GM12864 (cell line): ENCODE results near the gene PPP1CC.

Experiments
- DNase-seq: peaks from one replicate; pipeline ENCODE4 v3.0.0-alpha.2; 2011; ENCODE audit warnings: low read depth
- H3K4me3 ChIP-seq: 2 replicates; pipeline ENCODE4 v1.5.1; 2011; ENCODE audit warnings: mild to moderate bottlenecking, low read depth, low read length, control low read depth
- TF ChIP-seq, protein P1 (sequence below): IDR thresholded peaks from 2 replicates; pipeline ENCODE4 v1.5.1; 2011; ENCODE audit warnings: low read depth, mild to moderate bottlenecking, moderate library complexity, low read length, control low read depth, inconsistent platforms; ENCODE audit errors: missing control alignments

PPP1CC gene

DNA sequence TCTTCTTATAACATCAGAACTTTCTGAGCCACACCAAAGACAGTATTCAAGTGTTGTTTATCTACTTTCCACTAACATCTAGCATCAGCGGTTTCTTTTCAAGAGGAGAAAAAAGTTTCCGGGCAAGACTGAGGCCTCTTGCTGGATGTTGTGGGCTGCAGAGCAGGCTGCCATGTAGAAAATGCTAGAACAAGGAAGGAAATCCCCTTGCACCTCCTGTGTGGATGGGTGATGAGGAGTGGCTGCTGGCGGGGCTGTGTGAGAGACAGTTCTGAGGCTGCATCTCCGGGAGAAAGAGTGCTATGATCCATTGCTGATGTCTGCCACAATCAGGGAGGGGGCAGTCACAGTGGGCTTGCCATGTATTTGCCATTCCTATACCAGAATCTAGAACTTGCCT is 37.8 kb upstream of the PPP1CC start:
- no peak overlapping the region for H3K4me3 ChIP-seq
- TF ChIP-seq, protein P1, sequence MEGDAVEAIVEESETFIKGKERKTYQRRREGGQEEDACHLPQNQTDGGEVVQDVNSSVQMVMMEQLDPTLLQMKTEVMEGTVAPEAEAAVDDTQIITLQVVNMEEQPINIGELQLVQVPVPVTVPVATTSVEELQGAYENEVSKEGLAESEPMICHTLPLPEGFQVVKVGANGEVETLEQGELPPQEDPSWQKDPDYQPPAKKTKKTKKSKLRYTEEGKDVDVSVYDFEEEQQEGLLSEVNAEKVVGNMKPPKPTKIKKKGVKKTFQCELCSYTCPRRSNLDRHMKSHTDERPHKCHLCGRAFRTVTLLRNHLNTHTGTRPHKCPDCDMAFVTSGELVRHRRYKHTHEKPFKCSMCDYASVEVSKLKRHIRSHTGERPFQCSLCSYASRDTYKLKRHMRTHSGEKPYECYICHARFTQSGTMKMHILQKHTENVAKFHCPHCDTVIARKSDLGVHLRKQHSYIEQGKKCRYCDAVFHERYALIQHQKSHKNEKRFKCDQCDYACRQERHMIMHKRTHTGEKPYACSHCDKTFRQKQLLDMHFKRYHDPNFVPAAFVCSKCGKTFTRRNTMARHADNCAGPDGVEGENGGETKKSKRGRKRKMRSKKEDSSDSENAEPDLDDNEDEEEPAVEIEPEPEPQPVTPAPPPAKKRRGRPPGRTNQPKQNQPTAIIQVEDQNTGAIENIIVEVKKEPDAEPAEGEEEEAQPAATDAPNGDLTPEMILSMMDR = no peak
- DNase-seq = no peak

DNA sequence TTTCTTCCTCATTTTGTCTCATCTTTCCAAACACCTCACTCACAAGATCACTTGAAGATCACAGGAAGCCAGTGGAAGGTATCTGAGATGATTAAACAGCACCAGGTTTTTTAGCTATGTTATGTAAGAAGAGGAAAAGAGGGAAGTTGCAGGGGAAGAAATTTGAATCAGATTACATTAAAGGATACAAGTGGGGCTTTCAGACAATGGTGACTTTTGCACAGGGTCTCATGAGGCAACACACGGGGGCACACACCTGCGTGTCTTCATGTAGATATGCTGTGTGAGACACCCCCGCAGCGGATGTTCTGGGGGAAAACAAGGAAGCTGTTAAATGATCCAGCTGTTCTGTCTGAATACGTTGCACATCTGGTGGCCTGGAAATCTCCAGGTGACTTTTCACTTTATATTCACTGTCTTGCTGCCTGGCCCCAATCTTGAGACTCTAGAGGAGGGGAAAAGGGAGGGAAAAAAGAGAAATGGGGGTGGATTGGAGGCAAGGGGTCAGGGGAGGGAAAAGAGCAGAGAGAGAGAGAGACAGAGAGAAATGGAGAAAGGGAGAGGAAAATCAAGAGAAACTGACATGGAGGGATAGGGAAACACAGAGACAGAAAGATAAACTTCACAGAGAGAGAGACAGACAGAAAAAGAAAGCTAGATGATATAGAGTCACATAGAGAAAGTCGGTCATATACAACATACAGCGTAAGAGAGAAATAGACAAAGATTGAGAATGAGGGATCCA is 36.3 kb upstream of the PPP1CC start:
- no peak overlapping the region for H3K4me3 ChIP-seq
- DNase-seq = no peak
- TF ChIP-seq, protein P1 = no peak

DNA sequence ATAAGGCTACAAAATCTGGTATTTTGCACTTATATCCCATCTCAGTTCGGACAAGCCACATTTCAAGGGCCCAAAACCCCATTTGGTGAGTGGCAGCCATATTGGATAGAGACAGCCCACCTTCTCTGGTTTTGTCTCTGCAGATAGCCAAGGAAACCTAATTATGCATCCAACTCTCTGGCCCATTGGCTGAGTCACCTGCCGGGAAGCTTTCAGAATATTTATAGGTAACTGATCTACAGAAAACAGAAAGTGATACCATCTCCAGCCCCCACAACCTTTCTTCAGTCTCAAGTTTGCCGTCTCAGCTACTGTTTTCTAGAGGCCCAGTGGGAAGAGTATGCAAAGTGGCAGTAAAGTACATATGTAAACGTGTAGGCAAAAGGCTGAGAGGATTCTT is 33.7 kb upstream of the PPP1CC start:
- no peak overlapping the region for H3K4me3 ChIP-seq
- TF ChIP-seq, protein P1 = no peak
- peak; percentile 97 for DNase-seq

DNA sequence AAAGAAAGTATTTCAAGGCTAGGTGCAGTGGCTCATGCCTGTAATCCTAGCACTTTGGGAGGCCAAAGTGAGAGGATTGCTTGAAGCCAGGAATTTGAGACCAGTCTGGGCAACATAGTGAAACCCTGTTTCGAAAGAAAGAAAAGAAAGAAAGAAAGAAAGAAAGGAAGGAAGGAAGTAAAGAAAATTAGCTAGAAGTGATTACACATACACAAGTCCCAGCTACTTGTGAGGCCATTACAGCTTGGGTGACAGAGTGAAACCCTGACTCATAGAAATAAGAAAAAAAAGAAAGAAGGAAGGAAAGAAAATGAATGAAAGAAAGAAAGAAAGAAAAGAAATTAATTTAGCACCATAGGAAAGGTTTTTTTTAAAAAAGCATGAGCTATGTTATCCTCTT is 33.3 kb upstream of the PPP1CC start:
- DNase-seq = no peak
- TF ChIP-seq, protein P1 = no peak
- no peak overlapping the region for H3K4me3 ChIP-seq

DNA sequence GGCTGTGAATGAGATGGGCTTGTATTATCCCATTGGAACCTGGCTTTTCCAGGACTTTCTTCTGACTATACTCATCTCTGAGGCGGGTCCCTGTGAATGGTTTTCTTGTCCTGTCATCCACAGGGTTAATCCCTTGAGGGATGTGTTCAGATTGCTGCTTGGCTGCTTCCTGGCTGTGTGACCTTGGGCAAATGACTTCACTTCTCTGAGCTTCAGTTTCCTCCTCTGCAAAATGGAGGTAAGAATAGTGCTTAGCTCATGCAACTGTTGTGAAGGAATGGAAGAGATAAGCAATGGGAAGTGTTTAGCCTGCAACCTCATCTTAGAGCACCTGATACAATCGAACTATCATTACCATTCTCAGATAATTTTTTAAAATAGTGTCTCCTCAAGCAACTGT is 32.1 kb upstream of the PPP1CC start:
- no peak for DNase-seq
- H3K4me3 ChIP-seq = no peak overlapping the region
- TF ChIP-seq, protein P1 = no peak

DNA sequence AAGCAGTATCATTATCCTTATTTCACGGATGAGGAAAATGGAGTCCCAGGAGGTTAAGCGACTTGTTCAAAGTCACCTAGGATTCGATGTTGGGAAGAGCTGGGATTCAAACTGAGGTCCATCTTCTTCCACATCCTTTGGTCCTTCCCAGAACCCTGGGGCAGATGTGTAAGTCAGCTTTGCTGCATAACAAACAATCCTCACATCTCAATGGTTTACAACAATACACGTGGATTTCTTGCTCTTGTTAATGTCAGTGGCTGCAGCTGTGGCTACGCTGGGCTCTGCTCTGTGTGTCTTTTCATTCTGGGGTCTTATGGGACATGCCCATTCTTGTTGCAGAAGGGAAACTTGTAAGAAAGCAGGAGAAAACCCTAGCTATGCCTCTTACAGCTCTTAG is 26.3 kb upstream of the PPP1CC start:
- TF ChIP-seq, protein P1 = no peak
- no peak for DNase-seq
- H3K4me3 ChIP-seq = no peak overlapping the region

DNA sequence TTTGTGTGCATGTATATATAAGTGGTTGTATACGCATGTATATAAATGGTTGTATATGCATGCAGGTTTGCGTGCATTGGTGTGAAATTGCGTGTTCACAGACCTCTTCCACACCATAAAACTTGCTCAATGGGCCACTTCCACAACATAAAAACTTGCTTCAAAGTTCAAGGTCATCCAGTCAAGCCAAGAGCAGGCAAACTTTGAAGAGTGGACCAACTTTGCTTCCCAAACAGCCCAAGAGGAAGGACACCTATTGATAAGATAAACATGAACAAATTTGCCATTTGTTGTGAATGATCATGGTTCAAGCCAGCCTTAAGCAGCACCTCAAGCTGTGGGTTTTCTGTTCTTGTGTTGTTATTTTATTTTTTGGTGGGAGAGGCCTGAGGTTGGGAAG is 25.2 kb upstream of the PPP1CC start:
- DNase-seq = no peak
- H3K4me3 ChIP-seq = no peak overlapping the region
- TF ChIP-seq, protein P1 = no peak
